ENCODE measurements around the gene RBFOX2.

Gene RBFOX2

GRCh38 chr22:35864545-35865165 lies 164.0 kb downstream of the RBFOX2 start:
- no peak for DNase-seq (ENCODE audit: low read depth in 2 of 2)

- DNase-seq (ENCODE audit: low read depth in 2 of 2), result no peak
Observed at GRCh38 chr22:35863432-35863831, 165.2 kb downstream of the RBFOX2 start.

- DNase-seq (ENCODE audit: low read depth in 2 of 2), result no peak
Observed at GRCh38 chr22:35862697-35863096, 165.9 kb downstream of the RBFOX2 start.

- DNase-seq (ENCODE audit: low read depth in 2 of 2), result no peak
Observed at GRCh38 chr22:35861451-35861850, 167.2 kb downstream of the RBFOX2 start.

- no peak for DNase-seq (ENCODE audit: low read depth in 2 of 2)
Observed at GRCh38 chr22:35860837-35861236, 167.8 kb downstream of the RBFOX2 start.

- no peak for DNase-seq (ENCODE audit: low read depth in 2 of 2)
Observed at GRCh38 chr22:35860087-35860733, 168.4 kb downstream of the RBFOX2 start.

GRCh38 chr22:35854334-35854733 lies 174.3 kb downstream of the RBFOX2 start:
- DNase-seq (ENCODE audit: low read depth in 2 of 2), result no peak

GRCh38 chr22:35852076-35852475 lies 176.5 kb downstream of the RBFOX2 start:
- no peak for DNase-seq (ENCODE audit: low read depth in 2 of 2)

- DNase-seq (ENCODE audit: low read depth in 2 of 2), result no peak
Observed at GRCh38 chr22:35850831-35851230, 177.8 kb downstream of the RBFOX2 start.

GRCh38 chr22:35846804-35847203 lies 181.8 kb downstream of the RBFOX2 start:
- DNase-seq (ENCODE audit: low read depth in 2 of 2), result no peak

GRCh38 chr22:35844886-35845285 lies 183.7 kb downstream of the RBFOX2 start:
- DNase-seq (ENCODE audit: low read depth in 2 of 2), result no peak

- no peak for DNase-seq (ENCODE audit: low read depth in 2 of 2)
Observed at GRCh38 chr22:35842954-35843353, 185.7 kb downstream of the RBFOX2 start.

- DNase-seq (ENCODE audit: low read depth in 2 of 2), result no peak
Observed at GRCh38 chr22:35842519-35842913, 186.1 kb downstream of the RBFOX2 start.

GRCh38 chr22:35841907-35842518 lies 186.6 kb downstream of the RBFOX2 start:
- no peak for DNase-seq (ENCODE audit: low read depth in 2 of 2)

GRCh38 chr22:35840302-35840739 lies 188.3 kb downstream of the RBFOX2 start:
- no peak for DNase-seq (ENCODE audit: low read depth in 2 of 2)

GRCh38 chr22:35839841-35840301 lies 188.8 kb downstream of the RBFOX2 start:
- DNase-seq (ENCODE audit: low read depth in 2 of 2), result no peak

GRCh38 chr22:35838855-35839576 lies 189.6 kb downstream of the RBFOX2 start:
- no peak for DNase-seq (ENCODE audit: low read depth in 2 of 2)

GRCh38 chr22:35837101-35837727 lies 191.4 kb downstream of the RBFOX2 start:
- DNase-seq (ENCODE audit: low read depth in 2 of 2), result no peak

GRCh38 chr22:35835998-35836691 lies 192.5 kb downstream of the RBFOX2 start:
- DNase-seq (ENCODE audit: low read depth in 2 of 2), result no peak

- DNase-seq (ENCODE audit: low read depth in 2 of 2), result no peak
Observed at GRCh38 chr22:35835267-35835997, 193.2 kb downstream of the RBFOX2 start.

GRCh38 chr22:35834061-35834460 lies 194.6 kb downstream of the RBFOX2 start:
- DNase-seq (ENCODE audit: low read depth in 2 of 2), result no peak
